Retinal pigment epithelial cell (primary cell): Measurements from ENCODE around the gene APLP2.

Source experiments
- DNase-seq: peaks from one replicate; pipeline ENCODE4 v3.0.0-alpha.2; 2010; ENCODE audit warnings: low read depth
- H3K4me3 ChIP-seq: 2 replicates; pipeline ENCODE4 v1.5.1; 2011; ENCODE audit warnings: mild to moderate bottlenecking, low read length, control low read depth, moderate library complexity
- TF ChIP-seq, protein P1 (sequence below): conservative IDR thresholded peaks from 2 replicates; pipeline ENCODE4 v1.5.1; 2011; ENCODE audit warnings: low read depth, low read length, control low read depth, inconsistent platforms

APLP2 gene

GRCh38 chr11:130183878-130184610 lies 114.3 kb downstream of the APLP2 start:
- no peak for DNase-seq
- TF ChIP-seq, protein P1, sequence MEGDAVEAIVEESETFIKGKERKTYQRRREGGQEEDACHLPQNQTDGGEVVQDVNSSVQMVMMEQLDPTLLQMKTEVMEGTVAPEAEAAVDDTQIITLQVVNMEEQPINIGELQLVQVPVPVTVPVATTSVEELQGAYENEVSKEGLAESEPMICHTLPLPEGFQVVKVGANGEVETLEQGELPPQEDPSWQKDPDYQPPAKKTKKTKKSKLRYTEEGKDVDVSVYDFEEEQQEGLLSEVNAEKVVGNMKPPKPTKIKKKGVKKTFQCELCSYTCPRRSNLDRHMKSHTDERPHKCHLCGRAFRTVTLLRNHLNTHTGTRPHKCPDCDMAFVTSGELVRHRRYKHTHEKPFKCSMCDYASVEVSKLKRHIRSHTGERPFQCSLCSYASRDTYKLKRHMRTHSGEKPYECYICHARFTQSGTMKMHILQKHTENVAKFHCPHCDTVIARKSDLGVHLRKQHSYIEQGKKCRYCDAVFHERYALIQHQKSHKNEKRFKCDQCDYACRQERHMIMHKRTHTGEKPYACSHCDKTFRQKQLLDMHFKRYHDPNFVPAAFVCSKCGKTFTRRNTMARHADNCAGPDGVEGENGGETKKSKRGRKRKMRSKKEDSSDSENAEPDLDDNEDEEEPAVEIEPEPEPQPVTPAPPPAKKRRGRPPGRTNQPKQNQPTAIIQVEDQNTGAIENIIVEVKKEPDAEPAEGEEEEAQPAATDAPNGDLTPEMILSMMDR = no peak
- no peak overlapping the region for H3K4me3 ChIP-seq

DNA sequence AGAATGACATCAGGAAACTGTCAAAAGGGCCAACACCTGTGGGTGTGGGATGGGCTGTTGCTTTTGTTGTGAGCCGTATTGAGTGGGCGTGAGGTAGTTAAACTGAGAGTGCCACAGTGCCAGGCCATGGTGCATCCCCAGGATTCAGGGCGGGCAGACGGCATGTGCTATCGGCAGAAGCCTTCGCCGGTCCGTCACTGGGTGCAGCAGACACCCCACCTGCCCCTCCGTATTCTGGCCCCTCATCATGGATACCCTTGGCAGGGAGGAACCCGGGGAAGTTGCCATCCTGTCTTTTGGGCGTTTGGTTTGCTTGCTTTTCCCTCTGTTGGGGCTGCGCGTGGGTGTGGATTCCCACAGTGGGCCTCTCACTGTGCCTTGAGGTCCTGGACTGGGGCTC lies 117.4 kb downstream of the APLP2 start:
- no peak overlapping the region for H3K4me3 ChIP-seq
- TF ChIP-seq, protein P1 = no peak
- DNase-seq = no peak

DNA sequence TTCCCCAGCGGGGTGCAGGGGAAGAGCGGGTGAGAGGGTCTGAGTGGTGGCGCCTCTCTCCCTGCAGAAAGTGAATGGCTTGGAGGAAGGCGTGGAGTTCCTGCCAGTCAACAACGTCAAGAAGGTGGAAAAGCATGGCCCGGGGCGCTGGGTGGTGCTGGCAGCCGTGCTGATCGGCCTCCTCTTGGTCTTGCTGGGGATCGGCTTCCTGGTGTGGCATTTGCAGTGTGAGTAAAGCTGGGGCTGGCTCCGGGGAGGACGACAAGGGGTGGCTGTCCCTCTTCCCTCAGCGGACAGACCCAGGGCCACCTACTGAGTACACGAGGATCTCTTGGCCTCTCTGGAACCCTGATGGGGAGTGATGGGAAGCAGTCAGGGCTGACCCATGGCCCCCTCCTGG lies 118.4 kb downstream of the APLP2 start:
- TF ChIP-seq, protein P1 = no peak
- no peak overlapping the region for H3K4me3 ChIP-seq
- DNase-seq = no peak

DNA sequence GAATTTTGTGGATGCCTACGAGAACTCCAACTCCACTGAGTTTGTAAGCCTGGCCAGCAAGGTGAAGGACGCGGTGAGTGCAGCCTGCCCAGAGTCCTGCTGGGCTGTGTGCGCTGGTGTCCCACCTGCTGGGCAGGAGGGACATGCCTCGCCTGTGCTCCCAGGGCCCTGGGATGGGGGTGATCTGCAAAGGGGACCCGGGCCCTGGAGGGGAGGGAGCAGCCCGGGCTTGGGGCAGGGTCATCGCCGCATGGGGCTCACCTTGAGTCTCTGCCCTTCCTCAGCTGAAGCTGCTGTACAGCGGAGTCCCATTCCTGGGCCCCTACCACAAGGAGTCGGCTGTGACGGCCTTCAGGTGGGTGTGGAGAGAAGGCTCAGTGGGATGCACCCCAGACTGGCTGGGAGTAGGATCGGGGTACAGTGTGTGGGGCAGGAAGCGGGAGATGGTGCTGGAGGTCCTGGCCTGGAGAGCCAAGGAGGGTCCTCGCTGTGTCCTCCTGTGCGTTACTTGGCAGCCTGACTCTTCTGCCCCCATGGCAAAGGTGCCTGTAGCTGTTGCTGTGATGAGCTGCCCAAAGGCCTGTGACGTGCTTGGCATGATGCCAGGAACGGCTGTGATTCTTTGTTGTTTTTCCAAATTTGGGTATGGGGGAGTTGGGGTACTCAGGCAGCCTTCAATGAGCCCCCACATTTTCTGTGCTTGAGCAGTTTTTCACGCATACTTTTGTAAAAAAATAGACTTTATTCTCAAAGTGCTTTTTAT lies 119.1 kb downstream of the APLP2 start:
- H3K4me3 ChIP-seq = no peak overlapping the region
- TF ChIP-seq, protein P1 = no peak
- DNase-seq = no peak

DNA sequence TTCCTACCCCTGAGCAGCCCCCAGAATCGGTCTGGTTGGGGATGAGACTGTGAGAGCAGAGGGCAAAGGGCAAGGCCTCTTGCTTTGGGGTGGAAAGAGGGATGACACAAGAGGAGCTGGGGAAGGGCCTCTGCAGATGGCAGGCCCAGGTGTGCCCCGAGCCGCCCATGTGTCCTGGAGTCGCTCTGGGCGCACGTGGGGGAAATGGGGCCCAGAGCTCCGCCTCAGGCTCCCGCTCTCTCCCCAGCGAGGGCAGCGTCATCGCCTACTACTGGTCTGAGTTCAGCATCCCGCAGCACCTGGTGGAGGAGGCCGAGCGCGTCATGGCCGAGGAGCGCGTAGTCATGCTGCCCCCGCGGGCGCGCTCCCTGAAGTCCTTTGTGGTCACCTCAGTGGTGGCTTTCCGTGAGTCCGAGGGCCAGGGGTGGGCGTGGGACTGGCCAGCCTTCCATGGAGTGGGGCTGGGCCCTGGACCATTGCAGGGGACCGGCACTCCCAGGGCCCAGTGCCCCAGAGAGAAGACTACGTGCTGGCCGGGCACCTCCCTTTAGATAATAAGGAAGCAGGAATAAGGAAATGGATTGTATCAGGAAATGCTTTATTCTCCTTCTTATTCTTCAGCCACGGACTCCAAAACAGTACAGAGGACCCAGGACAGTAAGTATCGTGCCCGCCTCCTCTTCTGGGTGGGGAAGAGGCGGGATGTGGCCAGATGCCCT lies 120.0 kb downstream of the APLP2 start:
- no peak overlapping the region for H3K4me3 ChIP-seq
- TF ChIP-seq, protein P1 = no peak
- no peak for DNase-seq

DNA sequence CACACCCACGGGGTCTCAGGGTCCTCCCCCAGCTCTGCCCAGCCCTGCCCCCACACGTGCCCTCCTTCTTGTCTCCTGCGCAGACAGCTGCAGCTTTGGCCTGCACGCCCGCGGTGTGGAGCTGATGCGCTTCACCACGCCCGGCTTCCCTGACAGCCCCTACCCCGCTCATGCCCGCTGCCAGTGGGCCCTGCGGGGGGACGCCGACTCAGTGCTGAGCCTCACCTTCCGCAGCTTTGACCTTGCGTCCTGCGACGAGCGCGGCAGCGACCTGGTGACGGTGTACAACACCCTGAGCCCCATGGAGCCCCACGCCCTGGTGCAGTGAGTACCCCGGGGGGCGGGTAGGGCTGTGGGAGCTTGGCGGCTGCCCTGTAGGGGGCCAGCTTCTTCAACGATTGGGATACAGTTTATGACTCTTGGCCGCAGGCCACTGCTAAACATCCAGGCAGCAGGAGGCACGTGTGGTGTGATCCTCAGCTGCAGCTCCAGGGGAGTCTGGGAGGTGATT lies 120.7 kb downstream of the APLP2 start:
- no peak overlapping the region for H3K4me3 ChIP-seq
- DNase-seq = no peak
- TF ChIP-seq, protein P1 = no peak
